ENCODE results near the gene TMEM242. TPM values are rescaled to one million over a fixed set of nuclear protein-coding genes. Genes with fewer than 3 reads are reported as not detected.

TMEM242 gene
- total RNA-seq, 1 experiment from 2014 or later = 8.7 TPM

- TF ChIP-seq ATF2 (CRISPR knock-in tag; IDR thresholded peaks at IDR 0.05; ENCODE audit: borderline replicate concordance, low read depth) (no peak), E2F4 (CRISPR knock-in tag; IDR thresholded peaks at IDR 0.05; ENCODE audit: borderline replicate concordance, low read depth) (no peak), TEAD1 (CRISPR knock-in tag; IDR thresholded peaks at IDR 0.05) (no peak), ELF4 (CRISPR knock-in tag; IDR thresholded peaks at IDR 0.05; ENCODE audit: low read depth) (no peak)
Measured at GRCh38 chr6:157343732-157344131, 20.4 kb upstream of the TMEM242 start (continued).

GRCh38 chr6:157339432-157339831, 16.1 kb upstream of the TMEM242 start:
- DNase-seq (ENCODE audit: low spot score) (no peak), ATAC-seq (peak; percentile 44; the same call in 1 of the 2 replicates)
- Mint-ChIP-seq H3K9me3 (no peaks in the 10 kb centered on the region), H3K36me3 (no peaks in the 10 kb centered on the region), H3K27ac (no peak overlapping the region), H3K27me3 (ENCODE audit: low read depth) (no peaks in the 10 kb centered on the region), H3K4me3 (no peak overlapping the region), H3K4me1 (no peaks in the 10 kb centered on the region)
- ChIA-PET CTCF (interaction anchor here (0.7 to 1.3 kb wide), 2 partner anchors 14 to 330 kb away, joined by 3 to 5 read pairs; no protein-coding TSS in a partner anchor), POLR2A (no interaction called here)
- TF ChIP-seq TP53 (CRISPR knock-in tag; IDR thresholded peaks at IDR 0.05) = no peak
- TF ChIP-seq GTF2I (CRISPR knock-in tag; conservative IDR thresholded peaks at IDR 0.05) = no peak
- TF ChIP-seq ZSCAN18 (CRISPR knock-in tag; IDR thresholded peaks at IDR 0.05) = no peak
- no peak for TF ChIP-seq SMAD3 (CRISPR knock-in tag; IDR thresholded peaks at IDR 0.05; ENCODE audit: borderline replicate concordance)
- TF ChIP-seq CDX4 (CRISPR knock-in tag; IDR thresholded peaks at IDR 0.05; ENCODE audit: borderline replicate concordance) = no peak
- no peak for TF ChIP-seq NR2C2 (CRISPR knock-in tag; IDR thresholded peaks at IDR 0.05)
- TF ChIP-seq TEAD1 (CRISPR knock-in tag; IDR thresholded peaks at IDR 0.05) = no peak
- TF ChIP-seq FOXP4 (CRISPR knock-in tag; IDR thresholded peaks at IDR 0.05) = no peak
- TF ChIP-seq NFE2L1 (CRISPR knock-in tag; IDR thresholded peaks at IDR 0.05) = no peak
- no peak for TF ChIP-seq AFF4 (CRISPR knock-in tag; IDR thresholded peaks at IDR 0.05; ENCODE audit: borderline replicate concordance)
